ENCODE results near the gene EMID1.

DNA sequence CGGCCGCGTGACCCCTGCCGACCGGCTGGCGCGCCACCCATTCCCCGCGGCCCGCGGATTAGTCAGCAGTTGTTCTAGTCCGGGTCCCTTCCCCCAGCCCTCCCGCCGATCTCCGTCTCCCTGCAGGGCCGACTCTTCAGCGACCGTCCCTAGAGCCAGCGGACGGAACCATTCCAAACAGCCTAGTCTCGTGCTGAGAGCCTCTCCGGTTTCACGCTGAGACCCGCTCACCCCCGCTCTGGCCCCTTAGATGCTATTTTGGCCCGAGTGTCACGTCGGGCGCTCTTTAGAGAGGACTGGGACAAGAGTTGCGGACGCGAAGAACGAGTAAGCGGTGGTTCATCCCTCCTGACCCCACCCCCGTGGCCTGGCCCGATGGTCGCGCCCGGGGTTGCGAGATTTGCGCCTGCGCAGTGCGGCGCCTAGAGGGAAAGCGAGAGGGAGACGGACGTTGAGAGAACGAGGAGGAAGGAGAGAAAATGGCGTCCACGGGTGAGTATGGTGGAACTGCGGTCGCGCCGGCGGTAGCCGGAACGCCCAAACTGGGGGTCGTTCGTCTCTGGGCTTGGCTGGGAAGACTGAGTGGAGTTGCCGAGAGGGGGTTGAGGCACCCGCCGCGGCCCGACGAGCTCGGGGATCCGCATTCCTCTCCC lies 62.3 kb downstream of the EMID1 start, which contains the start of the genes EWSR1 and RHBDD3:
- TF ChIP-seq CTCF (IDR thresholded peaks at IDR 0.05) (peak in 1 of 5 experiments; percentile 8), EP300 (IDR thresholded peaks at IDR 0.05; ENCODE audit: low read depth) (no peak), POLR2A (IDR thresholded peaks at IDR 0.05) (peak; percentile 88)
